Prostate gland (tissue), 2 donors: ENCODE results near the gene UBN1.

Experiments used
- CTCF ChIP-seq, 4 experiments: fragments of 200-600 bp in 2 of 4; fragments of 450-650 bp in 2 of 4; sonication (generic) in 2 of 4; IDR thresholded peaks; 1 replicate in 3 of 4; 2 replicates in 1 of 4; pipeline ENCODE4 v1.5.1; 2016 to 2019; ENCODE audit warnings: antibody characterized with exemption in 4 of 4, mild to moderate bottlenecking in 2 of 4, moderate library complexity in 2 of 4
- POLR2A ChIP-seq: fragments of 450-650 bp; IDR thresholded peaks from one replicate; pipeline ENCODE4 v1.6.1; 2016; ENCODE audit warnings: antibody characterized with exemption, mild to moderate bottlenecking

- no peak for TF ChIP-seq CTCF (IDR thresholded peaks at IDR 0.05)
- TF ChIP-seq POLR2A, result no peak
These were observed 73.5 kb downstream of the UBN1 start for GRCh38 chr16:4920826-4921225.
